Stimulated activated CD8-positive, alpha-beta memory T cell treated with anti-CD3 and anti-CD28 coated beads, Interleukin-15, amount 100 ng/mL, for 1 hour (primary cell): ENCODE results near the gene TMEM52.

ENCODE experiments used
- DNase-seq: peaks from one replicate; pipeline ENCODE4 v3.0.0-alpha.2; 2020; ENCODE audit warnings: low read depth

Gene TMEM52

DNA sequence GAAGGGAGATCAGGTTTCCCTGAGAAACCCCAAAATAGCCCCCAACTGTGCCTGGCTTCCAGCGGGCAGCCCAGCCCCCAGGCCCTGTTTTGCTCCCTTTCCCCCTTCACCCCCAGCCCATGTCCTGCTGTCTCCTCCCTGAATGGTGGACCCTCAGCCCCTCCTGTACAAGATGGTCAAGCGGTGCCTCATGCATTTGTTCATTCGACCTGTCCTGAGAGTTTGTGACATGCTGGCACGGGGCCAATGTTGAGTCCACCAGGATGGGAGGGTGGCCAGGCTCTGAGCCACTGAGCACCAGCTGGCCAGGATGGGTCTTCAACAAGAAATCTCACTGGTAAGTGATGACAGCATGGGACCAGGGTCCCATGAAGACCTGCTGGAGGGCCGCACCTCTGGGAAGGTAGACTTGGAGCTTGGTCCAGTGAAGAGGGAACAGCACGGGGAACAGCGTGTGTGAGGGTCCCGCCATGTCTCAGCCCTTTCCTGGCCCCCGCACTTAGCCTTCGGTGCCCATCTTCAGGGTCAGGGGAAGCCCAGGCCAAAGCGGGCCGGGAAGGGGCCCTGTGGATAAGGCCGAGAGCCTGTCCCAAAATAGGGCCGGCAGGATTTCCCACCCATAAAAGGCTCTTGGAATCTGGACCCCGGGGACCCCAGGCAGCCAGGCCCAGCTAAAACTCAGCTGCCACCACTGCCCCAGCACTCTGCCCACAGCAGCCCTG lies 3.9 kb downstream of the TMEM52 start, which contains the start of gene CALML6:
Gene CALML6, plus strand, starts transcription at position 290 of the 722 bp plus-strand sequence. Its CDS starts 21 bp downstream, at position 311.
- no peak for DNase-seq

DNA sequence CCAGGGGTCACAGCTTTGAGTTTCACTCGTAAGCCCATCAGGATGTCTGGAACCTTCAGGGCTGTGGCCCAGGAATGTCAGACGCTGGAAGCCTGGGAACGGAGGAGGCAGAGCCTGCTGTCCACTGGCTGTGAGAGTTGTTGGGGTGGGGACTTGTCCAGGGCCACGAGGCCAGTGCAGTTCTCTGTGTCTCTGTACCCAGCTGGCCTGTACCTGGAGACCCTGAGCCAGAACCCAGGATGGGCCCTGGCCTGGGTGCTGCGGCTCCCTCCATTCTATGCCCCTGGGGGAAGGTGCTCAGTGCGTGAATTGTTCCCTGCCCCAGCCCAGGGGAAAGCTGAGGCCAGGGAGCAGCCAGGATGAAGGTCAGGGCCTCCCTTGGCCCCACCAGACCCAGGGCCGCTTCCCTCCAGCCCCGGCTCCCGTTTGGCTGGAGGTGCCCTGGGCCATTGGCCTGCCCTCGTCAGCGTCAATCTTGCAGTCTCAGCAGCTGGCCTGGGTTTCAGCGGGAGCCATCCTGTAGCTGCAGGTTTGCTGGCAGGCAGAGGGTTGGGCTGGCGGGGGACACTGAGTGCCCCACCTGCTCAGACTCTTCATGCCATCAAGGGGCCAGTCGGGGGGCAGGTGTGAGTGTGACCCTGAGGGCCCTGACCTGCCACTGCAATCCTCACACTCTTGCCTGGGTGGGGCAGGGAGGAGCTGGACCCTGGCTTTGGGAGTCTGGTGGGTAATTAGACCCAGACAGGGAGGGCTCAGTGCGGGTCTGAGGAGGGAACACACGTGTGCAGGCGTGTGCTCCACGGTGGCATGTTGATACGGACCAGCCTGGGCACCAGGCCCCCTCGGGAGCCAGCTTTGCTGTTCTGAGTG lies 4.7 kb downstream of the TMEM52 start:
- no peak for DNase-seq

DNA sequence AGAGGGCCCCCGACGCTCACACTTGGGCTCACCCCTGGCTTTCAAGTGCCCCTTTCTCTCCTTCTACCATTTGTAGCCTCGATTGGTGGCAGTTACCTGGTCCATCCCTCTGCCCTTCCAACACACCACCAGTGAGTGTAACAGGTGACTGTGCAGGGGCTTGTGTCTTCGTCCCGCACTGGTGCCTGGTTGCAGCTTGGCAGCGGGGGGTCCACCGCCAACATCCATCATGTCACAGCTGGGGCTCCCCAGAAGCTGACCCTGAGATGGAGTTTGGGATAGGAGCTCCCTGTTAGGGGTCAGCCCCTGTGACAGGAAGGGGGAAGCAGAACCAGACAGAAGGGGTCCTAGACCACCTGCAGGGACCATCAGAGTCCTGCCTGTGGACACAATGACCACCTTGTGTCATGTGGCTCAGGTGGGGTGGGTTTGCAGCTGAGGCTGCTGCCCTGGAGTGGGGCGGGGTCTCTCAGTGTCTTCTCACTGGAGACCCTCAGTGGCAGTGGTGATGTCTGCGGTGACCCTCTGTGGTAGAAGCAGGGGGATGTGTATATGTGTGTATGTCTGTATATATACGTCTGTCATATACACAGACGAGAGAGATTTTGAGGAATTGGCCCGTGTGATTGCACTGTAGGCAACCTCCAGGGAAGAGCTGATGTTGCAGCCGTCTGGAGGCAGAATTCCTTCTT lies 7.6 kb downstream of the TMEM52 start:
- no peak for DNase-seq

DNA sequence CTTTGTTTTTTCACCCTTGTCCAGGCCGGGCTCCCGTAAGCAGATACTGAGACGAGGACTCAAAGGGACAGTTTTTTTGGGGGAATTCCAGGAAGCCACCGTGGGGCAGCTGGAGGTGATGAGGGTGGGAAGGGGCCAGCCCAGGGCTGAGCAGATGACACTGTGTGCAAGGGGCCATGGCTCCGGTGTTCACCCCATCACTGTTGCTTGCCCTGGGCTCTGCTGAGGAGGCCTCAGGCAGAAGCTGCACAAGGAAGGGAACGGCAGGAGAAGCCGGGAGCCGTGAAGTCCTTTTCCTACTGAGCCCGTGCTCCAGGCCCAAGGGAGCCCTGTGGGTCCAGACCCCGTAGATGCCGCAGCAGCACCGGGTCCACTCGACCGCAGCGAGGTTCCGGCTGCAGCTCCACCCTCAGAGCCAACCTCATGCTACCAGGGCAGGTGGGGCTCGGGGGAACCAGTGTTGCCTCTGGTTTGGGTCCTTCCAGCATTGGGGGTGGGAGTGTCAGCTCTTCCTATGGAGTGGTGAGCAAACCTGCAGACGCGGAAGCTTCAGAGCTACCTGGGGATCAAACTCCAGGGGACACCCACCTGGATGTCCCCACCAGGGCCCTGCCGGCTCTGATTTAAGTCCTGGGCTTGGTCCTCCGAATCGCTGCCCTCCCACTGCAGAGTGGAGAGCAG lies 8.3 kb downstream of the TMEM52 start:
- no peak for DNase-seq

DNA sequence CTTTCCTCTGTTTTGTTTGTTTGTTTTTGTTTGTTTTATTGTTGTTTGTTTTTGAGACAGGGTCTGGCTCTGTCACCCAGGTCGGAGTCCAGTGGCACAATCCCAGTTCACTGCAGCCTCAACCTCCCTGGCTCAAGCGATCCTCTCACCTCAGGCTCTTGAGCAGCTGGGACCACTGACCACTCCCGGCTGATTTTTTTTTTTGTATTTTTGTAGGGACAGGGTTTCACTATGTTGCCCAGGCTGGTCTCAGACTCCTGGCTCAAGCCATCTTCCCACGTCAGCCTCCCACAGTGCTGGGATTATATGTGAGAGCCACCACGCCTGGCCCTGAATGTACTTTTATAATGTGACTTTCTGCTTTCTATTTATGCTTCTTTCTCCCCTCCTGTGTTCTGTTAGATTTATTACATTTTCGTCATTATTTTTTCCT lies 9.0 kb downstream of the TMEM52 start:
- no peak for DNase-seq

DNA sequence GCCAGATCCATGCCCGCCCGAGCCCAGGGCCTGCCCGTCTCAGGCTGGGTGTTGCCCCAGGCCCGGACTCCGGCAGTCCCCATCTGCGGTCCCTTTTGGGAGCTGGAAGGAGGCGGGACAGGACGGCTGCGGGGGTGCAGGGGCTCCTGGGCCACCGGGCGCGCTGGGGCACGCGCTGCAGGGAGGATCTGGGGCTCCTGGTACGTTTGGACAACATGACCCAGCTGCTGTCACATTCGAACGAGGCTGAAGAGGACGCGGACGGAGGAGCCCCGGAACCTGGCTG lies 10.6 kb downstream of the TMEM52 start:
- no peak for DNase-seq

DNA sequence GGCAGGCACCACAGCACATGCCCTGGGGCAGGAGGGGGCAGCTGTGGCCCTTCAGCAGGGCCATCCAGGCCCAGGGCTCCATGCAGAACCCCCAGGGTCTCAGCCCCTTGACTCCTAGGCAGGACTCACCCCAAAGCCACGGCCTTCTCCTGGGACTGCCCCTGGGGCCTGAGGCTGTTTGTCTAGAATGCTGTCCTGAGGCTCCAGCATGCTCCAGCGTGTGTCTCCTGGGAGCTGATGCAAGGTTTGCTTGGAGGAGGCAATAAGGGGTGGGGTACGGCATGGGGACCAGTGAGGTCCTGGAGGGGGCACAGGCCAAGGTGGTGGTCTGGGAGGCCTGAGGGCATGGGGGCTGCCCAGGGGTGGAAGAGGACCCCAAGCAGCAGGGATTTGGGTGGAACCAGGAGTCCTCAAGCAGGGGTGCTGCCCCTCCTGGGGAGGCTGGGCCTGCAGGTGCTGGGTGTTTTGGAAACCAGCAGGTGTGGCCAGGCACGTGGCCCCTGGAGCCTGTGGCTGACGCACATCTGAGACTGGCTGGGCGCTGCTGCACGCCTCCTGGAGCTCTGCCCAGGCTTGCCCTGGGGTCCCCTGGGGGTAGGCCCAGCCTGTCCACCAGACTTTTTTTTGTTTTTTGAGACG lies 11.9 kb downstream of the TMEM52 start:
- DNase-seq: no peak

DNA sequence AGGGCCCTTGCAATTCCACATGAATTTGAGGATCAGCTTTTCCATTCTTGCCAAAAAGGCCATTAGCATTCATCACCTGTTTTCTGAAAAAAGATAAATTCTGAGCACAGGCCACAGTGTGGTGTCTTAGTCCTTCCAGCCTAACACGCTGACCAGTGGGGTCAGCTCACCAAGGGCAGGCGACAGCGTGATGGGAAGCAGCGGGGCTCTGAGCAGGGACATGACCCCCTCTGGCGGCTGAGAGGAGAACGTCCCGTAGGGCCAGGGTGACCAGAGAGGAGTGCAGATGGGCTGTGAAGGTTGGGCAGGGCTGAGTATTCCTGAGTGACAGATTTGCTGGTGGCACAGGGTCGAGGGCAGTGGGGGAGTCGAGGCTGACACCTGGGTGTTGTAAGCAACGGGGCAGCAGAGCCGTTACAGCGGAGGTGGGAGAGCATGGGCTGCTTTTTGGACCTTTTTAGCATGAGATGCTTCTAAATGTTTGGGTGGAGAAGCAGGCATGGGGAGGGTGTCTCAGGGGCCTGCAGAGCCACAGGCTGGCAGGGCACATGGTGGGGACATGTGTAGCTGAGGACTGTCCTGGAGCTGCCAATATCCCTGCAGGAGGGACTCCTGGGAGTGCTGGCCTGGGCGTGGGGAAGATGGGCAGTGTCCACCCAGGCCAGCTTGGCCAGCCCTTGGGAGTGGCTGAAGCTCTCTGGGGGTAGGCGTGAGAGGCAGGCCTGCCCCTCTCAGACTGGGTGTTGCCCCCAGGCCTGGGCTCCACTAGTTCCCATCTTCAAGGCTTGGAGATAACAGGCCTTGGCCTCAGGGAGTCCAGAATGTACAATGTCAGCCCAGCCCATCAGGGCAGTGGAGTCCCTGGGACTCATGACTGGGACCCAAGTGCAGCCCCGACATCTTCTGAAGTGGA lies 12.6 kb downstream of the TMEM52 start:
- peak; percentile 40 for DNase-seq

DNA sequence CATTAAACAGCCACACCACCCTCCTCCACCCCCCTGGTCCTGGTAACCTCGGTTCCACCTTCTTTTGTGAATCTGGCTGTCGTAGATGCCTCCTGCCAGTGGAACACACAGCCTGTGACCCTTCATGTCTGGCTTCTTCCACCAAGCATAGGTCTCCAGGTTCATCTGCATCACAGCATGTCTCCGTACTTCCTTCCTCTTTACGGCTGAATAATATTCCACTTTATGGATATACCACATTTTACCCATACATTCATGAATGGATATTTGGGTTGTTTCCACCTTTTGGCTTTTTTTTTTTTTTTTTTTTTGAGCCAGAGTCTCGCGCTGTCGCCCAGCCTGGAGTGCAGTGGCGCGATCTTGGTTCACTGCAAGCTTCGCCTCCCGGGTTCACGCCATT lies 15.9 kb downstream of the TMEM52 start:
- DNase-seq: no peak

DNA sequence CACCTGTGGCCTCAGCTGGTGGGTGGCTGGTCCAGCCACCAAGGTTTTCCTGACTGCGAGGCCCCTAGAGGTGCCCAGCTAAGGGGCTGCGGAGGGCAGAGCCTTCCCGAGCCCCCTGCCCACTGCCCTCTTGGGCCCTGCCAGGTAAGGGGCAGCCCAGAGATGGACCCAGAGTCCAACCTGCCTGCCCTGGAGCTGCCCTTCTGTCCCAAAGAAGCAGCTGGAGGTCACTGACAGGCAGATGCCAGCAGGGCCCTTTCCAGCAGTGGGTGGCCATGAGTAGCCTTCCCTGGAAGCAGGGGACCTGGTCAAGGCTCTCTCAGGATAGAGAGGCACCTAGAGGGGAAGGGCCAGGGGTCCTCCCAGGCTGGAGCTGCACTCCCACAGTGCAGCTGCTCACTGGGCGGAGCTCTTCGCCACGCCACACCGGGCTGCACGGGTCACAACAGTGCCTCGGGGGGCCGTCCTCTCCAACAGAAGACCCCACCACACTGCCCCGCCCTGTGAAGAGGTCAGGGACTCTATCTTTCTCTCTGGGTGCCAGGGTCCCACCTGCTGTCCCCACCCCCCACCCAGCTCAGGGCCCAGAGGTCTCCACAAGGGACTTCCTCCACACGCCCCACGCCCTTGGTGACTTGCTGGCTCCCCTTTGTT lies 17.3 kb downstream of the TMEM52 start:
- DNase-seq: no peak

DNA sequence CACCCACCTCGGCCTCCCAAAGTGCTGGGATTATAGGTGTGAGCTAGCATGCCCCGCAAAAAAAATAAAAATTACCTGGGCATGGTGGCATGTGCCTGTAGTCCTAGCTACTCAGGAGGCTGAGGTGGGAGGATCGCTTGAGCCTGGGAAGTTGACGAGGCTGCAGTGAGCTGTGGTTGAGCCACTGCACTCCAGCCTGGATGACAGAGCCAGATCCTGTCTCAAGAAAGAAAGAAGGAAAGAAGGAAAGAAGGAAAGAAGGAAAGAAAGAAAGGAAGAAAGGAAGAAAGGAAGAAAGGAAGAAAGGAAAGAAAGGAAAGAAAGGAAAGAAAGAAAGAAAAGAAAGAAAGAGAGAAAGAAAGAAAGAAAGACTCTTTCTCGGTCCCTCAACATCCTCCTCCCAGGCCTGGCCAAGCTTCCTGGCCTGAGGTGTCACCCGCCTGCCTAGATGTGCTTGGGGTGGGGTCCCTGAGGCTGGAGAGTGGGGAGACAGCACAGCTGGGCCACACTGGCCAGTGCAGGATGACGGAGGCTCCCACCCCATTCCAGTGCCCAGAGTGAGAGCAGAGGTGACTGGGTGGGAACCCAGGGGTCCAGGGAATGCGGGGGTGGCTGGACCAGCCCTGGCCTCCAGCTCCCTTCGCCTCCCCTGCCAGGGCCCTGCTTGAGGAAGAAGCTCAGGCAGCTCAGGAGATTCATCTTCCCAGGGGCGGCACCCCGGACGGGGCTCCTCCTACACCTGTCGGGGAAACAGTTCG lies 18.0 kb downstream of the TMEM52 start:
- DNase-seq: no peak

DNA sequence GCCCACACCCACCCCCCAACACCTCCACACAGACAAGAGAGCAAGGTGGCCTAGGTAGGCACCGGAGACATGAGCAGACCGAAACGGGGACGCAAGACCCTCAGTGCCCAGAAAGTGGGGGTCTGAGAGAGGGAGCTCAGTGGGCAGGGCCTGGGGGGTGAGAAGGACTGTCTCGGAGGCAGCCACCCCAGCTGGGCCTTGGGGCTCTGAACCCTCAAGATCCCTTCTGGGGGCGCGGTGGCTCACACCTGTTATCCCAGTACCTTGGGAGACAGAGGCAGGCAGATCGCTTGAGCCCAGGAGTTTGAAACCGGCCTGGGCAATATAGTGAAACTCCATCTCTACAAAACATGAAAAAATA lies 19.1 kb downstream of the TMEM52 start:
- DNase-seq: no peak

DNA sequence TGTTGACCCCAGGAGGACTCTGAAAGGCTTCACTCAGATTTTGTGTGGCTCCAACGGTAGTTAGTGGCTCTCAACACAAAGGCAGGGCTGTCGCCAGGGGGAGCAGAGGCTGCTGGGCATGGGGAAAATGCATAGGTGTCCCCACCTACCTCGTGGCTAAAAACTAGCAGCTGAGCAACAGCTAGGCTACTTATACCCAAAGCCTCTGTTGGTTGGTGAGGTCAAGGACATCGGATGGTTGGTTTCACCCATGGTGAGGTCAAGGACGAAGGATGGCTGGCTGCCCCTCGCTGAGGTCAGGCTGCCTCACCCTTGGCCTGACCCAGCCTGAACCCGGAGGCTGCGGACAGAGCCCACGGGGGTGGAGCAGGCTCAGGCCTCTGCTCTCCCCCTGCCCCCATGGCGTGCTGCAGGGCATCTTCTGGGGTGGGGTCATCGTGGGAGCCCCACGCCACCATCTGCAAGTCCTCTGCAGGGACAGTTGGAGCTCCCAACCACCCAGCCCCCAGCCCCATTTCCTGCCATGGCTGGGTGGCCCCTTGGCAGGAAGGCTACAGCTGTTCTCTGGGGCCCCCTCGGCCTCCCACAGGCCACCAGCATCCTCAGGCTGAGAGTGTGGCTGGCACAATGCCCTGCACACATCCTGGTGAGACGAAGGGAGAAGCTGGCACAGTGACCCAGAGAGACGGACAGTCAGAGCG lies 19.7 kb downstream of the TMEM52 start:
- no peak for DNase-seq

DNA sequence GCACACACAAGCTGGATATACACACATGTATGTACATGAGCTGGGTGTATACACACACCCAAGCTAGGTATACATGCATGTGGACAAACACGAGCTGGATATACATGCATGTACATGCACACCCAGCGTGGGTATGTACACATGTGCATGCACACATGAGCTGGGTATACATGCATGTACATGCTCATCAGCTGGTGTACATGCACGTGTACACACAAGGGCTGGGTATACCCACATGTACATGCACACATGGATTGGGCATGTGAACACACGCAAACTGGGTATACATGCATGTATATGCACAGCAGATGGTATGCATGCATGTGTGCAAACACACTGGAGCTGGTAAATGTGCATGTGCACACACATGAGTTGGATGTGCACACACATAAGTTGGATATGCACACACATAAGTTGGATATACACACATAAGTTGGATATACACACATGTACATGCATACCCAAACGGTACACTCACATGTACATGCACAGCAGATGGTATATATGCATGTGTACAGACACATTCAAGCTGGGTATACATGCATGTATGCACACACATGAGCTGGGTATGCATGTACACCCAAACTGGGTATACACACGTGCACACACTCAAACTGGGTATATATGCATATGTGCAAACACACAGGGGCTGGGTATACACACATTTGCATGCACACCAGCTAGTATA lies 20.7 kb downstream of the TMEM52 start:
- DNase-seq: no peak

DNA sequence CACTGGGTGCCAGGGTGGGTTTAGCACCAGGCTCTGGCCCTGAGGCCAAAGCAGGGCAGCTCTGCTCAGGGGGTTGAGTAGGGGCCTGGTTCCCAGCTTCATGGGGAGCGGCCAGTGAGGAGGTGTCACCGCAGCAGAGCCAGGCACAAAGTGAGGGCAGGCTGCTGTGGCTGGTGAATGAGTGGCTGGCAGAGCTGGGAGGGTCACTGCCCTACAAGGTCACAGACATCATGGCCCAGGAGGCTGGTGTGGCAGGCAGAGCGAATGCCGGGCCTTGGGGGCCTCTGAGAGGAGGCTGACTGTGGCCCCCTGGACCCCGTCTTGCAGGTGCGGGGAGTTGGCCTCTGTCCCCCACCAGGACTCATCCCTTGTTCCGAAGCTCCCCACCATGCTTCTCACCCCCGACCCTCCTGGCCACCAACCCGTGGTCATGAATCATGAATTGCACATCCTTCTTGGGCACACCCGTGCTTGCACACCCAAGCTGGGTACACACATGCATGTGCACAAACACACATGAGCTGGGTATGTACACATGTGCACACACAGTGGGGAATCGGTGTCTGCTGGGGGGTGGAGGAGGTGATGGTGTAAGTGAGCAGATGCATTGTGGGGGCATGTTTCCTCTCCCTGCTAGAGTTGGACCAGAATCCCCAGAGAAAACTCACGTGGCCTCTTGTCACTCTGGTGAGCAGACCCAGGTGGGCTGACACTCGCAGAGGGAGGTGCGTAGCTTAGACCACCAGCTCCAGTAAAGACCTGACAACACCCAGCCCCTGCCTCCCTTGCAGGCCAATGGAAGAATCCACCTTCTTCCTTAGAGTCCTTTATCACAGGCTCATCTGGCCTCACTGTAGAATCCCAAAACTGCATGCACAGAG lies 23.4 kb downstream of the TMEM52 start:
- no peak for DNase-seq

DNA sequence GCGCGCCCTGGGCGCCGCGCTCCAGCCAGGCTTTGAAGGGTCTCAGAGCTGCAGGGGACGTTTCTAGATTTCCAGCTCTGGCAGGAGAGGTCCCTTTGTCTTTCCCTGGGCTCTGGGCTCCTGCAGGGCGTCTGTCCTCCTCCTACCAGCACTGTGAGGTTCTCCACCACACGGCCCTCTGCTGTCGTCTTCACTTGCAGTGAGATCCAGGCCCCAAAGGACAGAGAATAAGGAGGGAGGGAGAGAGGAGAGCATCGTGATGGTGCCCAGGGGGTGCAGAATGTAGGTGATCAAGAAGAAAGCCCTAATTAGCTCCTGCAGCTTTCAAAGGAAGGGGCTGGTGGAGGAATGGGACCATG lies 24.0 kb downstream of the TMEM52 start:
- DNase-seq: no peak

DNA sequence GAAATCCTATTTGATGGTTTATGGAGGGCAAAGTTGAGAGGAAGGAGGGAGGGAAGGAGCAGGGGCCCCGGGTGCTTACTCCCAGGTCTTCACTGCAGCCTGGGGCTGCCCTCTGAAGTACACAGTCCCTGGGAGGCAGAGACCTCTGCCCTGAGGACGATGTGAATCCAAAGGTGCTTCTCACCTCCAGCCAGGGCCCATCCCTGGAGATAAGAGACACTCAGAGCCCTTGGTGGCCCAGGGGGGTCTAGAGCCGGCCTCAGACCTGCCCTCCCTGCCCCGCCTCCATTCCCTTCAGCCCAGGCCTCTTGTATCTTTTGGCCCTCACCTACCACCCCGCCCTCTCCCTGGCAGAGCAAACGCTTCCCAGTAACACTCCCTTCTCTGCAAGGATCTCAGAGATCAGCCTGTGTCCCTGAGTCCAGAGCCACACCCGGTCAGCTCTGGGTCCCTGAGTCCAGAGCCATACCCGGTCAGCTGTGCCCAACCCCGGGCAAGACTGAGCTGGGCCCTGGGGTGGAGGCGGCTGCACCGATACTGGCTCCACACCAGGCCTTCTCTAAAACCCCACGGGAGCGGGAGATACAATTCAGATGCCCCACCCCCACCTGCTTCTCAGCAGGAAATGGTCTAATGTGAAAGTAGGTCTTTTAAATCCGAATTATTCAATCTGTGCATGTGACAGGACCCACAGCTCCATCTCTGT lies 24.6 kb downstream of the TMEM52 start:
- DNase-seq: no peak
